K562 (cell line): ENCODE data around the gene MXD3. TPM values are rescaled to one million over a fixed set of nuclear protein-coding genes. Genes with fewer than 3 reads are reported as not detected.
A peak's percentile ranks its signal among the peaks of the same experiment; 100 is the strongest.

Experiments used
- ATAC-seq: fragments of 200-7000 bp; cut with Tn5 transposase; 3 replicates; pipeline ENCODE4 v1.9.1; 2020; ENCODE audit warnings: moderate library complexity
- BruUV-seq: library from RNA; stranded (reverse); fragments of 400-500 nt; replicated peaks from 2 replicates; lab custom pipeline; 2021; lab: Mats Ljungman, UMichigan
- CTCF ChIA-PET: fragments of 300-600 bp; formaldehyde crosslinking; extraction: SDS; loops from one replicate; lab custom pipeline; 2021; ENCODE audit warnings: low intra/inter-chr PET ratio; lab: Yijun Ruan, JAX
- POLR2A ChIA-PET: fragments of 300-600, 350-650 bp; sonication (Branson Sonifier 250); formaldehyde crosslinking; extraction: SDS; loops from one replicate; lab custom pipeline; 2021; ENCODE audit warnings: antibody characterized with exemption, inconsistent platforms; lab: Yijun Ruan, JAX
- DNase-seq, 4 experiments: peaks; one replicate each; pipeline versions ENCODE4 v3.0.0 to v3.0.0-alpha.2; 2011 to 2018; ENCODE audit warnings: low spot score in 3 of 4, mixed read lengths in 3 of 4; ENCODE audit errors: extremely low read depth in 1 of 4
- FAIRE-seq: peaks from 2 replicates; lab custom pipeline; 2011; peaks lifted over from hg19 to GRCh38; lab: Jason Lieb, UNC
- H2AFZ ChIP-seq: 2 replicates; pipeline ENCODE4 v1.6.0; 2011; ENCODE audit warnings: low read depth, low read length, control low read depth, inconsistent platforms
- H3K27ac ChIP-seq: fragments of 200-600 bp; 3 replicates; pipeline ENCODE4 v1.8.0; 2011; ENCODE audit warnings: low read depth, mild to moderate bottlenecking, control low read depth, inconsistent platforms, low read length, moderate library complexity, mixed read lengths; ENCODE audit errors: extremely low read depth
- H3K27me3 ChIP-seq, 2 experiments: fragments of 300-600 bp in 1 of 2; 2 replicates in 1 of 2; 3 replicates in 1 of 2; pipeline versions ENCODE4 v1.6.0 to v1.8.0; 2011; ENCODE audit warnings: inconsistent platforms in 2 of 2, low read length in 2 of 2, mild to moderate bottlenecking in 1 of 2, mixed read lengths in 1 of 2, moderate library complexity in 1 of 2; ENCODE audit not compliant: control insufficient read depth in 2 of 2, insufficient read depth in 2 of 2
- H3K36me3 ChIP-seq: fragments of 300-600 bp; 3 replicates; pipeline ENCODE4 v1.8.0; 2011; ENCODE audit warnings: mild to moderate bottlenecking, low read length, inconsistent platforms; ENCODE audit not compliant: control insufficient read depth, insufficient read depth
- H3K4me1 ChIP-seq, 2 experiments: fragments of 200-600 bp in 1 of 2; replicated peaks in 1 of 2; 2 replicates in 1 of 2; 3 replicates in 1 of 2; pipeline versions ENCODE4 v1.5.1 to v1.8.0; 2011; ENCODE audit warnings: inconsistent platforms in 2 of 2, low read length in 2 of 2, mild to moderate bottlenecking in 1 of 2, mixed read lengths in 1 of 2, moderate library complexity in 1 of 2; ENCODE audit not compliant: control insufficient read depth in 2 of 2, insufficient read depth in 2 of 2
- H3K4me2 ChIP-seq: 2 replicates; pipeline ENCODE4 v1.6.1; 2011; ENCODE audit warnings: low read length, control low read depth, inconsistent platforms, mixed read lengths; ENCODE audit not compliant: insufficient read depth
- H3K4me3 ChIP-seq: fragments of 200-600 bp; sonication (generic), shearing (Covaris generic); 2 replicates; pipeline ENCODE4 v1.5.1; 2016; ENCODE audit warnings: control low read depth, inconsistent platforms
- H3K79me2 ChIP-seq: fragments of 200-600 bp; 3 replicates; pipeline ENCODE4 v1.8.0; 2011; ENCODE audit warnings: low read length, inconsistent platforms; ENCODE audit not compliant: control insufficient read depth, insufficient read depth
- H3K9ac ChIP-seq, 2 experiments: 2 replicates each; pipeline versions ENCODE4 v1.6.0 to v1.6.1; 2011; ENCODE audit warnings: low read depth in 2 of 2, low read length in 2 of 2, control low read depth in 1 of 2, inconsistent platforms in 1 of 2, mild to moderate bottlenecking in 1 of 2, mixed read lengths in 1 of 2; ENCODE audit not compliant: insufficient read depth in 1 of 2
- H3K9me1 ChIP-seq: one replicate; pipeline ENCODE4 v1.6.0; 2011; ENCODE audit warnings: inconsistent platforms, mild to moderate bottlenecking, low read length, moderate library complexity; ENCODE audit not compliant: control insufficient read depth, insufficient read depth
- H3K9me3 ChIP-seq: replicated peaks from 2 replicates; pipeline ENCODE4 v1.5.1; 2011; ENCODE audit warnings: low read depth, low read length, inconsistent platforms; ENCODE audit not compliant: control insufficient read depth, insufficient read depth
- H4K20me1 ChIP-seq: replicated peaks from 2 replicates; pipeline ENCODE4 v1.6.1; 2011; ENCODE audit warnings: low read length, inconsistent platforms, mixed read lengths; ENCODE audit not compliant: control insufficient read depth, insufficient read depth
- SREBF1 ChIP-seq: fragments of 150-350 bp; IDR thresholded peaks from 2 replicates; pipeline ENCODE4 v1.6.1; 2014; ENCODE audit warnings: antibody characterized with exemption, low read depth, low read length, borderline replicate concordance
- ZNF184 ChIP-seq: sonication (generic); formaldehyde crosslinking; IDR thresholded peaks from 2 replicates; pipeline ENCODE4 v1.5.0; 2020; ENCODE audit warnings: missing genetic modification reagents
- ZNF274 ChIP-seq: IDR thresholded peaks from 2 replicates; pipeline ENCODE4 v1.6.1; 2011; ENCODE audit warnings: low read depth, mild to moderate bottlenecking, low read length, moderate library complexity, borderline replicate concordance
- ZNF316 ChIP-seq: fragments of 450-650 bp; IDR thresholded peaks from 2 replicates; pipeline ENCODE4 v1.6.1; 2016
- WGBS: fragments of 100-300 bp; shearing (Covaris generic); methylation state at CpG from one replicate; pipeline ENCODE4 v1.1.6; 2016; ENCODE audit warnings: low coverage, mixed read lengths; ENCODE audit not compliant: insufficient coverage; ENCODE audit errors: missing lambda C conversion rate; 5-methylcytosine and 5-hydroxymethylcytosine counted together
- in situ Hi-C: fragments of 300-500 bp; cut with MboI; formaldehyde crosslinking; loops from 4 replicates; pipeline ENCODE4 v1.15.0; 2018; ENCODE audit warnings: inconsistent platforms, mixed read lengths
- intact Hi-C: fragments of 100-400 bp; cut with micrococcal nuclease; formaldehyde crosslinking; loops from 2 replicates; pipeline ENCODE4 v1.14.2; 2022
- polyA plus RNA-seq, 8 experiments: library from polyadenylated mRNA; depleted of rRNA in 4 of 8; stranded (reverse) in 5 of 8; unstranded in 3 of 8; fragments of >200 nt; fragmentation: Nextera tagmentation in 2 of 8; fragmentation: Illumina TruSeq in 1 of 8; extraction: Ambion mirVana in 2 of 8; extraction: Trizol in 1 of 8; gene quantifications; 2 replicates each; pipeline versions ENCODE4 v1.2.1 to v1.2.3, GENCODE V29; 2011 to 2014; ENCODE audit warnings: inconsistent platforms in 1 of 8, missing spikeins in 1 of 8
- total RNA-seq, 7 experiments: library from RNA; depleted of rRNA in 6 of 7; stranded (reverse); fragments of >200 nt in 6 of 7; fragmentation: Illumina TruSeq in 2 of 7; extraction: Trizol in 2 of 7; gene quantifications; 2 replicates each; pipeline versions ENCODE4 v1.2.1 to v1.2.3, GENCODE V29; 2011 to 2021; ENCODE audit warnings: low replicate concordance in 1 of 7
- TF ChIP-seq, protein P1 (sequence below): sonication (generic); formaldehyde crosslinking; IDR thresholded peaks from 2 replicates; pipeline ENCODE4 v1.8.0; 2022; ENCODE audit warnings: mild to moderate bottlenecking, missing genetic modification reagents, borderline replicate concordance
- TF ChIP-seq, protein P2 (sequence below): fragments of 250-450 bp; sonication (Bioruptor Pico); IDR thresholded peaks from 2 replicates; pipeline ENCODE4 v1.8.0; 2021; ENCODE audit warnings: moderate library complexity, mild to moderate bottlenecking, inconsistent platforms
- TF ChIP-seq, protein P3 (sequence below): conservative IDR thresholded peaks from 2 replicates; pipeline ENCODE4 v1.6.1; 2011; ENCODE audit warnings: low read depth, mild to moderate bottlenecking, low read length; ENCODE audit not compliant: control insufficient read depth

Gene MXD3
- total and polyA plus RNA-seq, 9 of the 15 experiments (the other 6 are each of a cell fraction or from before 2014, with no cell fraction given): 0.28 to 24.8 (median 4.5) TPM

DNA sequence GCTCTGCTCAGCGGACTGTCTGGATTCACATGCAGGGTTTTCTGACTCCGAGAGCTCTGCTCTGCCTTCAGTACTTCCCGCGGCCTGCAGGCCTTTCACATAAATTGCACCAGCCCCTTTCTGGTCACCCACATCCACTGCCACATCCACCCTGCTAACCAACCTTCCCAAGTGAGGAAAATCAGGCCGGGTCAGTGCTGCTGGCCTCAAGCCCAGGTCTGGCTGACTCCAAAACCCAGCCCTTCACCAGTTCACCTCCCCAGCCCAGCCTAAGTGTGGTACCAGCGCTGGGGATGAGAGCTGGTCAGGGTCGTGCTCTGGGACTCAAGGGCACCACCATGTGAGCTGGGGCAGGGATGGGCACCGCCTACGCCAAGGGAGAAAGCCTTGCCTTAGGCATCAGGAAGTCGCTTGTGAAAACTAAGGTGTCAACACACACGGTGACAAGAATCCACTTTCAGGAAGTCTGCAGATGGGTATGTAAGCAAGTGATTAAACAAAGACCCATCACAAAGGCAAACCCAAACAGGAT lies 27.5 kb upstream of the MXD3 start:
- peaks cover 33% of the 10 kb centered on the region for H3K79me2 ChIP-seq
- TF ChIP-seq ZNF184 (CRISPR knock-in tag) (no peak), ZNF274 (no peak)
- FAIRE-seq: no peak
- ATAC-seq: no peak
- H3K36me3 ChIP-seq: peaks cover 84% of the 10 kb centered on the region
- WGBS: 86% methylated on average over 11 of the region's 11 CpGs
- no peak overlapping the region for H3K27ac ChIP-seq
- intact Hi-C loops: no loop called here
- CTCF ChIA-PET: no interaction called here
- 0 out of 2 replicates have a peak, but pooled peaks cover 8% of the 10 kb centered on the region for H4K20me1 ChIP-seq
- H3K4me2 ChIP-seq: no peak overlapping the region
- in situ Hi-C loops: no loop called here
- no peak overlapping the region for H3K9ac ChIP-seq
- no peak for DNase-seq
- H3K27me3 ChIP-seq: no peaks in the 10 kb centered on the region
- no TSS peak for BruUV-seq
- no peak overlapping the region for H2AFZ ChIP-seq
- no peaks in the 10 kb centered on the region for H3K9me1 ChIP-seq
- H3K9me3 ChIP-seq: no peaks in the 10 kb centered on the region
- H3K4me1 ChIP-seq: no peaks in the 10 kb centered on the region
- no peak overlapping the region for H3K4me3 ChIP-seq
- POLR2A ChIA-PET: interaction anchor here (0.6 to 1.4 kb wide), 2 partner anchors 12 to 13 kb away, joined by 3 to 4 read pairs; partner anchors contain the start of gene LMAN2

DNA sequence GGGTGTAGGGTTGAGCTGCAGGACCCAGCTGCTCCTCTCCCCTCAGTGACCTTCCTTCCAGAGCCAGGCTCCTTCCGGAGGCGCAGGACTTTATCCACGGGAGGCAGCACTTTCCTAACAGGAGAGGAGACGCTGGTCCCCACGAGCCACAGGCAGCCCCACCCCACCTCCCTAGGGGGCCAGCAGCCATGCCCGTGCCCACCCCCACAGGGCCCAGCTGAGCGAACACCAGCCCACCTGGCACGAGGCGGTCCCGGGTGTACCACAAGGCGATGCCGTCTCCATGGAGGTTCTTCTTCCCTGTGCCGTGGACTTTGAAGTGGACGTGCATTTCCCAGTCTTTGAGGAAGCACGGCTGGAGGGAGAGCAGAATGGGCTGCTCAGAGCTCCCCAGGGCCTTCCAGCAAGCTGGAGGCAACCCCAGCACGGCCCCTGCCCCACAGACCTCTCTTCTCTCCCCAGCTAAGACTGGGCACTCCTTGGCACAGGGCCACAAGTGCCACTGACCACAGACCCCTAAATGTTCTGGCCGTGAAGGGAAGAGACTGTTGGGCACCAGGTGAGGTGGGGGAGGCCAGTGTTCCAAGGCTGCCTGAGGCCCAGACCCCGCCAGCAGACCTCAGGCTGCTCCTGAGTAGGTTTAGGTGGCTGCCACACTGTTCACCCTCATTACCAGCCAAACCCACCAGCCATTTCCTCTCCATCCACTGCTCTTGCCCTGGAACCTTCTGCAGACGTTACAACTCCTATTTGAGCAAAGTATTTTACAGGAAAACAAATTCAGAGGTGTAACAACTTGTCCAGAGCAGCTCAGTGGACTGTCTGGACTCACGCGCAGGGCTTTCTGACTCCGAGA lies 26.8 kb upstream of the MXD3 start:
- CTCF ChIA-PET: no interaction called here
- ATAC-seq: no peak
- in situ Hi-C loops: no loop called here
- TF ChIP-seq, protein P1, sequence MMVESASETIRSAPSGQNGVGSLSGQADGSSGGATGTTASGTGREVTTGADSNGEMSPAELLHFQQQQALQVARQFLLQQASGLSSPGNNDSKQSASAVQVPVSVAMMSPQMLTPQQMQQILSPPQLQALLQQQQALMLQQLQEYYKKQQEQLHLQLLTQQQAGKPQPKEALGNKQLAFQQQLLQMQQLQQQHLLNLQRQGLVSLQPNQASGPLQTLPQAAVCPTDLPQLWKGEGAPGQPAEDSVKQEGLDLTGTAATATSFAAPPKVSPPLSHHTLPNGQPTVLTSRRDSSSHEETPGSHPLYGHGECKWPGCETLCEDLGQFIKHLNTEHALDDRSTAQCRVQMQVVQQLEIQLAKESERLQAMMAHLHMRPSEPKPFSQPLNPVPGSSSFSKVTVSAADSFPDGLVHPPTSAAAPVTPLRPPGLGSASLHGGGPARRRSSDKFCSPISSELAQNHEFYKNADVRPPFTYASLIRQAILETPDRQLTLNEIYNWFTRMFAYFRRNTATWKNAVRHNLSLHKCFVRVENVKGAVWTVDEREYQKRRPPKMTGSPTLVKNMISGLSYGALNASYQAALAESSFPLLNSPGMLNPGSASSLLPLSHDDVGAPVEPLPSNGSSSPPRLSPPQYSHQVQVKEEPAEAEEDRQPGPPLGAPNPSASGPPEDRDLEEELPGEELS (CRISPR knock-in tag): no peak
- TF ChIP-seq ZNF316 (no peak), SREBF1 (no peak)
- TF ChIP-seq, protein P2, sequence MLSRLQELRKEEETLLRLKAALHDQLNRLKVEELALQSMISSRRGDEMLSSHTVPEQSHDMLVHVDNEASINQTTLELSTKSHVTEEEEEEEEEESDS (CRISPR knock-in tag): no peak
- TF ChIP-seq, protein P3, sequence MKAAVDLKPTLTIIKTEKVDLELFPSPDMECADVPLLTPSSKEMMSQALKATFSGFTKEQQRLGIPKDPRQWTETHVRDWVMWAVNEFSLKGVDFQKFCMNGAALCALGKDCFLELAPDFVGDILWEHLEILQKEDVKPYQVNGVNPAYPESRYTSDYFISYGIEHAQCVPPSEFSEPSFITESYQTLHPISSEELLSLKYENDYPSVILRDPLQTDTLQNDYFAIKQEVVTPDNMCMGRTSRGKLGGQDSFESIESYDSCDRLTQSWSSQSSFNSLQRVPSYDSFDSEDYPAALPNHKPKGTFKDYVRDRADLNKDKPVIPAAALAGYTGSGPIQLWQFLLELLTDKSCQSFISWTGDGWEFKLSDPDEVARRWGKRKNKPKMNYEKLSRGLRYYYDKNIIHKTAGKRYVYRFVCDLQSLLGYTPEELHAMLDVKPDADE: no peak

More for the DNA sequence above, 26.8 kb upstream of the MXD3 start:
- H3K79me2 ChIP-seq: peaks cover 28% of the 10 kb centered on the region
- H3K4me2 ChIP-seq: no peak overlapping the region
- no peak overlapping the region for H3K27ac ChIP-seq
- no peaks in the 10 kb centered on the region for H3K27me3 ChIP-seq
- H4K20me1 ChIP-seq: 0 out of 2 replicates have a peak, but pooled peaks cover 8% of the 10 kb centered on the region
- peak overlapping the region in 1 of 2 experiments; percentile 26; a peak in 2 of 4 replicates for H3K9ac ChIP-seq
- FAIRE-seq: no peak
- no peaks in the 10 kb centered on the region for H3K9me3 ChIP-seq
- H3K4me3 ChIP-seq: no peak overlapping the region
- intact Hi-C loops: no loop called here
- 89% methylated on average over 21 of the region's 22 CpGs for WGBS
- POLR2A ChIA-PET: interaction anchor here (0.6 to 1.4 kb wide), 2 partner anchors 13 kb away, joined by 3 to 4 read pairs; partner anchors contain the start of gene LMAN2
- BruUV-seq: no TSS peak
- H2AFZ ChIP-seq: no peak overlapping the region
- no peaks in the 10 kb centered on the region for H3K9me1 ChIP-seq
- H3K36me3 ChIP-seq: peaks cover 86% of the 10 kb centered on the region
- no peaks in the 10 kb centered on the region for H3K4me1 ChIP-seq
- DNase-seq: no peak
